Left forelimb (tissue), 1 donor: ENCODE data around the gene EZH2.

Experiments
- DNase-seq: peaks from one replicate; pipeline ENCODE4 v3.0.0-alpha.2; 2018; ENCODE audit warnings: low spot score

Gene EZH2

DNA sequence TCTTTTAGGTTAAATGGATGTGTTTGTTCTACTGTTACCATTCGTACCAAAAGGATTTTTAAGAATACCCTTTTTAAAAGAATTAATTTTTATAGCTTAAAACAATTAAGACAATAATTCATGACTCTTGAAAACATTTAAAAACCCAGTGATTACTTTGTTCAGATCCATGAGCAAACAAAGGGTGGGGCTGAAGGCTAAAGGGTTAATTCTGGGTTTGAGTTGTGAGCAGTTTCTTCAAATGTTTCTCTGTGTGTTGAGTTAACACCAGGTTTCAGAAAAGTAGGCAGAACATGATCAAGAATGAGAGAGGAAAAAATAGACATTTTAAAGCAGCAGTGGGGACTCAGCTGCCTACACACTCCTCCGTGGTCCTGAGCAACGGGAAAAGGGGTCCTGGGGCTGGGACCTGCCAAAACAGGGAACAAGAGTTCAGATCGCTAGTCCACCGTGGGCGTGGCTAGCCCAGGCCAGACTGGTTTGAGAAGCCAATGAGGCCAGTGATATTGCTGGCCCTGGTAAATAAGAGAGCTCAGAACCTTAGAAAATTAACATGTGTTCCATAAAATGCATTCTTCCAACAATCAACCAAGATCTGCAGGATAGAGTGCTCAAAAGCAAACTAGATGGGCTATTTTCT, 14.9 kb upstream of the EZH2 start:
- DNase-seq: no peak

DNA sequence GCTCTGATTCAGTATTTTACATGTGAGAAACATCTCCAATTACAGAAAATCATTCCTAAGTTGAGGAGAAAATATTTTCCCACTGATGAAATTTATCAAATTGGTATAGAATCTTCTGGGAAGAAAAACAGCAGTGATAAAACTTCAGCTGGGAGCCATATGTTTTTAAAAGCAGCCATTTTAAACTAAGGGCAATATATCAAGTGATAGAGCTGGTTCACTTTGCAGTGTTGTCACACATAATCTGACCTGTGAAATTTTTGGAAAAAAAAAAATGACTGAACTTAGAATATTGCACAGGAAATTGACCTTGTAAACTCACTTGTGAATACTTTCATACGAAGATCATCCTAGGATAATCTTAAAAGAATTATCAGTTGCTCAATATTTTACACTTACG, 10.5 kb upstream of the EZH2 start:
- no peak for DNase-seq

DNA sequence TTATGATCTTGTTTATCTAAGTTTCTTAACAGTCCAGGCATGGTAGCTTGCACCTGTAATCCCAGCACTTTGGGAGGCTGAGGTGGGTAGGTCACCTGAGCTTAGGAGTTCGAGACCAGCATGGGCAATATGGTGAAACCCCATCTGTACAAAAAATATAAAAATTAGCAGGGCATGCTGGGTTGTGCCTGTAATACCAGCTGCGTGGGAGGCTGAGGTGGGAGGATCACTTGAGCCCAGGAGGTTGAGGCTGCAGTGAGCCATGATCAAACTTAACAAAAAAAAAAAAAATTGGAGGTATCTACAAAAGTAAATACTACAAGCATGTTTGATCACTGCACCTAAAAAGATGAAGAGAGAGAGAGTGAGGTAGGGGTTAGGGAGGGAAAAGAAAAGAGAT, 9.0 kb upstream of the EZH2 start:
- DNase-seq: no peak

DNA sequence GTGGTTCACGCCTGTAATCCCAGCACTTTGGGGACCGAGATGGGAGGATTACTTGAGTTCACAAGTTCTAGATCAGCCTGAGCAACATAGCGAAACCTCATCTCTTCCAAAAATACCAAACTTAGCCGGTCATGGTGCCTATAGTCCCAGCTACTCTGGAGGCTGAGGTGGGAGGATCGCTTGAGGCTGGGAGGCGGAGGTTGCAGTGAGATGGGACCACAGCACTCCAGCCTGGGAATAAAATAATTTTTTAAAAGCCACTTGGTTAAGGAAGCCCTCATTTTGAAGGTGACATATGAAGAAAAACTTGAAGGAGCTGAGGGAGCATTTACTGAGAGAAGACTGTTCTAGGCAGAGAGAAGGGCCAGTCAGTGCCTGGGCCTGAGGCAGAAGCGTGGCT, 4.2 kb upstream of the EZH2 start:
- no peak for DNase-seq

DNA sequence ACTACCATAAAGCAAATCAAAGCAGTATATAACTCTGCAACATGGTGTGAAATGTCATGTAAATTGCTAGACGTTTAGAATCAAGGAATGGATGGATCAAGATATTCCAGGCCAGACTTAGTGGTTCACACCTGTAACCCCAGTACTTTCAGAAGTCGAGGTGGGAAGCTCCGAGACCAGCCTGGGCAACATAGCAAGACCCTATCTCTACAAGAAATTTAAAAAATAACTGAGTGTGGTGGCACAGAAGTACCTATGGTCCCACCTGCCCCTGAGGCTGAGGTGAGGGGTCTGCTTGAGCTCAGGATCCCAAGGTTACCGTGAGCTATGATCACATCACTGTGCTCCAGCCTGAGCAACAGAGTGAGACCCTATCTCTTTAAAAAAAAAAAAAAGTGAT, 2.8 kb upstream of the EZH2 start:
- no peak for DNase-seq

DNA sequence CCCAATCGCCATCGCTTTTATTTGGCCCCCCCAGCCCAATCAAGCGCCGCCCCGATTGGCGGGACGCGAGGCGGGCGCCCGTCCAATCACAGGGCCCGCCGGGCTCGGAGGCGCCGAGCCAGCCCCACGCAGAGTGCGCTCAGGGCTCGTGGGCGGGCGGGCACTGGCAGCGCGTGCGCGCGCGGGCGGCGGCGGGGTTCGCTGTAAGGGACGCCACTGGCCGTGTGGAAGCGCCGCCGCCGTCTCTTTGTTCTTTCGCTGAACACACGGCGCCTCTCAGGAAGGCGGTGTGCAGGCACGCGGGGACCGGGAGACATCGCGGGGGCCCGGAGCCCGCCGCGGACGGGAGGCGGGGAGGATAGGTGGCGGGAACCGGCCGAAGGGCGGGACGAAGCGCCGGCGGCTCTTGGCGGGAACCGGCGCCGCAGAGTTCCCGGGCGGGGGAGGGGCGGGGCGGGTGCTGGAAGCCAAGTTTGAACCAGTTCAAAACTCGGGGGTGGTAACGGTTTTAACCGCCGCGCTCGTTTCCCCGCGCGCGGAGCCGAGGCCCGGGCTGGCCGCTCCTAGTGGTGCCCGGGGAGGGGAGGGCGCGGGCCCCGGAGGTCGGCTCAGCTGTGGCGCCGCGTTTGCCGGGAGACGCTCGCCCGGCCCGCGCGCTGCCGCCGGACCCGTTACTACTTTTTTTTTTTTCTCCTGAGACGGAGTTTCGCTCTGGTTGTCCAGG, 370 bp upstream of the EZH2 start:
- DNase-seq: peak; percentile 96

DNA sequence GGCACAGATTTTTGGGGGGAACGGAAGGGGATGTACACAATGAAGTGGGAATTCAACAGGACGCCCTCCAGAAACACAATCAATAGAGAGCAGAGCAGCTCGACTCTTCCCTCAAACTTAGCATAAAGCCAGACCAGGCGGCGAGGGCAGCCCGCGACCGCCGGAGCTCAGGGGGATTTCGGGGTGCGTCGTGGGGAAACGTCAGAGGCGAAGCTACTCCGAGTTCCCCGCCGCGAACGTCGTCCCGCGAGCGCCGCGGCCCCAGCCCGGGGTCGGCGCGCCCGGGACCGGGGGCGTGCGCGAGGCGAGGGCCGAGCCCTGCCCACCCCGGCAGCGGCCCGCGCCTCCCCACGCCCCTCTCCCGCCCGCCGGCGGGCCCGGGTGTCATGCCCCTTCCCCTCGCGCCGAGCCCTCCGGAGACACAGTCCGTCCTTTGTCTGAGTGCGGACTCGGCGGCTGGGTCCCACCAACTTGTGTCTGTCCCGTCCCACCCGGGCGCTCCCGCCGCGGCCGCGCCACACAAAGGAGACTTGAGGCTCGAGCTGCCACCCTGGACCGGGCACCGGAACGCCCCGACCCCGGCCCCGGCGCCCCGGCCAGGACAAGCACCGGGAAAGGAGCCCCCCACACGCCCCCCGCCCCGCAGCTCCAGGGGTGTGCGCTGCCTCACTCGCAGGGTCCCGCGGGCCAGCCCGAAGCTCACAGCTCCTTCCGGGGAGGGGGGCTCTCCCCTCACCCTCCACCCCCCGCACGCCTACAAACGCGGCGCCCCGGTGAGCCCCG, 634 bp downstream of the EZH2 start:
- peak; percentile 77 for DNase-seq

DNA sequence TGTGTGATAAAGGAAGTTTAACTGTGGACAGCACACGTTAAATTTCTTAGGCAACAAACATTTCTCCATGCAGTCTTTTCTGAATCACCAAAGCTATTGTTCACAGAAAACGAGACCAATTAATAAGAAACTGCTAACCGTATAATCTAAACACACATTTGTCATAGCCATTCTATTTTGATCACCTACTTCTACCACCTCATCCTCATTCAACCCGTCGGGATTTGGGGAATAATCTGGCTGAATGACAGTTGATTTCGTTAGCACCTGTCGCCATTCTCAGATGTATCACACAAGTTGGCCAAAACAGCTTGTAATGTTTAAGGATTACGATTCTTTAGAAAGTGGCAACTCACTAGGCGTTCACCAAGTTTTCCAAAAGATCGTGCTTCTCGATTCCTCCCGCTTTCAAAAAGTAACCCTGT, 1.2 kb downstream of the EZH2 start:
- no peak for DNase-seq

DNA sequence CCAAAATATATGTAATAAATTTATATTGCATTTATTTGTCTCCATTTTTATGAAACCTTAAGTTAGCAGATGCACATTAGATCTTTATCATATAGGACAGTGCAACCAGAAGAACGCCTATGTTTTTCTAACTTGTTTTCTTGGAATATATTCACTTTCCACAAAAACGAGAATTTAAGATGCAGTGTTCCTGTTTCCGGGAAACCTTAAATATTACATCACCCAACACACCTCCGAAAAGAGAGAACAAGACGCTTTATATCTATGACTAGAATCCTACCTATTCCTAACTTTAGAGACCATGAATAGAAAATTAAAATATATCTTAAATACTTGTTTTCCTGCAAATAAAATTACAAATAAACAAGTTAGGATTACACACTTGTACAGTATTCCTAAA, 1.9 kb downstream of the EZH2 start:
- DNase-seq: no peak

DNA sequence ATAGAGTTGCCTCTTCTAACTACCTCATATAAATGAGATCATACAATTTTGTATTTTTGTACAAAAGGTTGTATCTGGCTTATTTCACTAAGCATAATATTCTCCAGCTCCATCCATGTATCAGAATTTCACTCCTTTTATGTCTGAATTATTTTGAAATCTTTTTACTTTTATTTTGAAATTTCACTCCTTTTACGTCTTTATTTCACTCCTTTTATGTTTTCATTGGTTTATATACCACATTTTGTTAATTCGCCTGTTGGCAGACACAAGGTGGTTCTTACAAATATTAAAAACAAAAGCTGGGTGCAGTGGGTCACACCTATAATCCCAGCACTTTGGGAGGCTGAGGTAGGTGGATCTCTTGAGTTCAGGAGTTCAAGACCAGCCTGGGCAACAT, 5.8 kb downstream of the EZH2 start:
- no peak for DNase-seq

DNA sequence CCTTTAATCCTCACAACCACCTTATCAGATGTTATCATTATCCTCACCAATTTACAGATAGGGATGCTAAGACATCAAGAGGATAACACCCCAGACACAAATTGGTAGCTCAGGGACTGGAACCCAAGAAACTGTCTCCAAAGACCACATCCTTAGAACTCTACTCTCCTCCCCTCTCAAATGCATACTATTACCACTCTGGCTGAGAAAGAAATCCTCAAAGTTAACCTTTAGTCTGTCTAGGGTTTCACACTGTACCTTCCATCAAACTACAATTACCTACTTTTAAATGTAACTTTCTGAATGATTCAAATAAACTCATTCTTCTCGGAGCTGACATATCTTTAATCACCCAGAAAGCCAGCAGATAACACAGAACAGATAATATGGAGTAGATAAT, 6.6 kb downstream of the EZH2 start:
- no peak for DNase-seq

DNA sequence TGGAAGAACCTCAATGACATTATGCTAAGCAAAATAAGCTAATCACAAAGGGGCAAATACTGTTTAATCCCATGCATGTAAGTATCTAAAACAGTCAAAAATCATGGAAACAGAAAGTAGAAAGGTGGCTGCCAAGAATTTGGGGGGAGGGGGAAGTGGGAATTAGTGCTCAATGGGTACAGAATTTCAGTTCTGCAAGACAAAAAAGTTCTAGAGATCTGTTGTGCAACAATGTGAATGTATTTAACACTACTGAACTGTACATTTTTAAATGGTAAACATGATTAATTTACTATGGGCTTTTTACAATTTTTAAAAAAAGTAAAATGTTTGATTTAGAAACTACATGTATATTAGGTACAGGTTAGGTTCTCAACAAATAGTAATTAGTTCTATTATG, 11.9 kb downstream of the EZH2 start:
- DNase-seq: no peak

DNA sequence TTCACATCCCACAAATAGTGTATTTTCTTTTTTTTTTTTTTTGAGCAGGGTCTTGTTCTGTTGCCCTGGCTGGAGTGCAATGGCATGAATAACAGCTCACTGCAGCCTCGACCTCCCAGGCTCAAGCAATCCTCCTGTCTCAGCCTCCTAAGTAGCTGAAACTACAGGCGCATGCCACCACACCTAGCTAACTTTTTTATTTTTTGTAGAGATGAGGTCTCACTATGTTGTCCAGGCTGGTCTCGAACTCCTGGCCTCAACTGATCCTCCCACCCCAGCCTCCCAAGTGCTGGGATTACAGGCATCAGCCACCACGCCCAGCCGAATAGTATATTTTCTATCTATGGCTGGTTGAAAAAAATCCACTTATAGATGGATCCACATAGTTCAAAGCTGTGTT, 12.5 kb downstream of the EZH2 start:
- no peak for DNase-seq

DNA sequence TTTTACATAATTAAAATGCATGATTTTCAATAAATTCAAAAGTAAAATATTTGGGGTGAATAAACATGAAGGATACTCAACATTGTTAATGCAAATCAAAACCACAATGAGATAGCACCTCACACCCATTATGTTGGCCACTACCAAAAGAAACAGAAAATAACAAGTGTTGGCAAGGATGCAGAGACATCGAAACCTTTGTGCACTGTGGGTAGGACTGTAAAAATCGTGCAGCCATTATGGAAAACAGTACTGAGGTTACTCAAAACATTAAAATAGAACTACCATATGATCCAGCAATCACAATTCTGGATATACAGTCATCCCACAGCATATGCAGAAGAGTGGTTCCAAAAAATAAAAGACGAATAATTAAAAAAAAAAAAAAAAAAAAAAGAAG, 13.1 kb downstream of the EZH2 start:
- no peak for DNase-seq

DNA sequence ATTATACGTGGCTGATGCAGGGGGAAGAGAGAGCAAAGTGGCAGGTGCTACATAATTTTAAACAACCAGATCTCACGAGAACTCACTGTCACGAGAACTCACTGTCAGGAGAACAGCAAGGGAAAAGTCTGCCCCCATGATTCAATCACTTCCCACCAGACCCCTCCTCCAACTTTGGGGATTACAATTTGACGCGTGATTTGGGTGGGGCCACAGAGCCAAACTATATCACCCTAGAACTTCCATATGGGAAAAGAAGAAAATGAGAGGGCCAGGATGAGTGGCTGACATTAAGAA, 15.8 kb downstream of the EZH2 start:
- no peak for DNase-seq

DNA sequence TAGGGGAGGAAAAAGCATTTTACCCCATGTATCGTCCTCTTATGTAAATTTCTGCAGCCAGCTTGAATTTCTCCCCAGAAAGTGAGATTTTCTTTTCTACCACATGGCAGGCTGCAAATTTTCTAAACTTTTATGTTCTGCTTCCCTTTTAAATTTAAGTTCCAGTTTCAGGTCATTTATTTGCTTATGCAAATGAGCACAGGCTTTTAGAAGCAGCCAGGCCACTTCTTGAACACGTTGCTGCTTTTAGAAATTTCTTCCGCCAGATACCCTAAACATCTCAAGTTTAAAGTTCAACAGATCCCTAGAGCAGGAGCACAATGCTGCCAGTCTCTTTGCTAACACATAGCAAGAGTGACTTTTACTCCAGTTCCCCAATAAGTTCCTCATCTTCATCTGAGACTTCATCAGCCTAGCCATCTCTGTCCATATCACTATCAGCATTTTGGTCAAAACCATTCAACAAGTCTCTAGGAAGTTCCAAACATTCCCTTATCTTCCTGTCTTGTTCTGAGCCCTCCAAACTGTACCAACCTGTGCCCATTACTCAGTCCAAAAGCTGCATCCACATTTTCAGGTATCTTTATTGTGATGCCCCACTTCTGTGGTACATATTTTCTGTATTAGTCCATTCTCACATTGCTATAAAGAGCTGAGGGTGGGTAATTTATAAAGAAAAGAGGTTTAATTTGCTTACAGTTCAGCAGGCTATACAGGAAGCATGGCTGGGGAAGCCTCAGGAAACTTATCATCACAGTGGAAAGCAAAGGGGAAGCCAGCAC, 16.3 kb downstream of the EZH2 start:
- DNase-seq: no peak

DNA sequence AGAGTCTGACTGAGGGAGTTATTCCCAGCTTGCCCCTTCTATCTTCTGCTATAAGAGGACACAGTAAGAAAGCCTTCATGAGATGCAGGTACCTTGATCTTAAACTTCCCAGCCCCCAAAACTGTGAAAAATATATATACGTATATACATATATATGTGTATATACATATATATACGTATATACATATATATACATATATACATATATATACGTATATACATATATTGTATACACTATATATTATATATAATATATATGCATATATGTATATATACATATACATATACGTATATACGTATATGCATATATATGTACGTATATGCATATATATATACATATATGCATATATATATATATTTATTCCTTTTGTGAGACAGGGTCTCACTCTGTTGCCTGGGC, 17.7 kb downstream of the EZH2 start:
- DNase-seq: no peak

DNA sequence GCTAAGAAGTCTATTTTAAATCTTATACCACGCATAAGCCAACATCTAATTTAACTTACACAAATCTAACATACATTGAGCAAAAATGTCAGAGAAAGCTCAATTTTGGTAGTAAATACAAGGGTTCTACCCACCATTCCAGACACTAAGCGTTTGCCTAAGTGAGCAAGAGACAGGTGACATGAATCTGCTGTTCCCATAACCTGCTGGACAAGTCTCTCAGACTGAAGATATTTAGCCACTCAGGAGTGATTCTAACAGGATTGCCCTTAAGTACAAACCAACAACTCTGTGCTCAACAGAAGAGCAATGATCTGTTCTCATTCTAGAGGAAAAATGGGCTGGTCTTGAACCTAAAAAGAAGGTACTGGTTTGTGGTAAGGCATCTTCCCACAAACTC, 18.8 kb downstream of the EZH2 start:
- DNase-seq: no peak

DNA sequence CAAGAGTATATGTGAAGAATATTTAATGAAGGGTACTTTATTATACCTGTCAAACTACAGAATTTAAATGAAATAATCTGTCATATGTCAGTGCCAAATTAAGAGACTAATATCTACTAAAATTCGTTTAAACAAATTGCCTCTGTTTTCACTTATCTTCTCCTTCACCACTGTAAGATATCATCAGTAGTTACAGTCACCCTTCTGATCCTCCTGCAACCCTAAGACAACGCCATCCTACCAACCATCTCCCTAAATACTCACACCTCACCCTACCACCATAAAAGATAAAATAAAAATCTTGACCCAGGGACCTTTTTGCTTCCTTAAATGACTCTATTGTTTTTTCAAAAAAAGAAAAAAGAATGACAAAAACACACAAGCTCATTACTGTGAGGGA, 20.8 kb downstream of the EZH2 start:
- DNase-seq: no peak

DNA sequence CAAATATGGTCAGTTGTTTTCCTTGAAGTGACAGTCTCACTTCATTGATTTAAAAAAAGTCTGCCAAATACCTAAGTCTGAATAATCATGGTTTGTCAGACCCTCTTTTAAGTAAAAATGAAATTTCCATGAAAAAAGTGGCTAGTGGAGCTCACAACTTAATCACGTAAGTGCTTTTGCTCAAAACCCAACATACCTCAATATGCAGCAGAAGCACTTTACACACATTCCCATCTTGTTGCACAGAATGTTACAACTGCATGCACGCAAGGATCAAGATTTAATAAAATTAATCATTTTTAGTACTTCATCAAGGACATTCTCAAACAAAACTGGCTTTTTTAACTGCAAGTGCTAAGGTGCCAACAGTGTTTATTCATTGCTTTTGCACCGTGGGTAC, 21.6 kb downstream of the EZH2 start:
- DNase-seq: no peak

DNA sequence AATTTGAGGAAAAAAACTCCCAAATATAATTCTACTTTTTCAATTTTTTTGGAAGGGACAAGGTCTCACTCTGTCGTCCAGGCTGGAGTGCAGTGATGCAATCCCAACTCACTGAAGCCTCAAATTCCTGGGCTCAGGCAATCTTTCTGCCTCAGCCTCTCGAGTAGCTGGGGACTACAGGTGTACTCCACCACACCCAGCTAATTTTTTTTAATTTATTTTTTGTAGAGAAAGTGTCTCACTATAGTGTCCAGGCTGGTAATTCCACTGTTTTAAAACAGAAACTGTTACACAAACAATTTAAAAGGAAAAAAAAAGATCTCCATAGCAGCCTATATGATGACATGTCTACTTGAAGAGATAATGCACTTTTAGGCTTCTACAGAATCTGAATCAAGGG, 25.6 kb downstream of the EZH2 start:
- no peak for DNase-seq

DNA sequence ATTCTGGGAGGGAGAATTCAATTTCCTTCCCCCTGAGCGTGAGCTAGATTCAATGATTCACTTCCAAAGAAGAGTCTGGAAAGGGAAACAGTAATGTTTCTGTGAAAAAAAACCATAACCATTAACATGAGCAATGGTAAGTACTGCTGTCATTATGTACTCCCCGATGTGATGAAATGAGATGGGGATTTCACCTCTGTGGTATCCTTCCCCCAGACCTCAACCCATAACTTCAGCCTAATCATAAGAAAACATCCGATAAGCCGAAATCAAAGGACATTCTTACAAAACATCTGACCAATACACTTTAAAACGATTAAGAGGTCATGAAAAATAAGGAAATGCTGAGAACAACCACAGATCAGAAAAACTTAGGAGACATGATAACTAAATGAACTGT, 27.2 kb downstream of the EZH2 start:
- no peak for DNase-seq

DNA sequence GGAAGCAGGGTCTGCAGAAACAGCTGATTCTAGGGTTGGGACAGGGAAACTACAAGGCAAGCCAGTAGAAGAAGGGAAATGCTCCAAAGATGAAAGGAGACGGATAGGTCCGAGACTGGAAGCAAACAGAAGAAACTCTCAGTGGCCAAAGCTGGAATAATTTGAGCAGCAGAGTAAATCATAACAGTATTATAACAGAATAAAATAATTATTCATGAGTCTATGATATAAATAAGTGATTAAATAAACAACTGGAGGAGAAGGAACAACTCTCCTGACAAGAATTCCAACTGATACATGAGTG, 27.6 kb downstream of the EZH2 start:
- no peak for DNase-seq
